ENCODE data around the gene OAT.

The OAT gene

DNA sequence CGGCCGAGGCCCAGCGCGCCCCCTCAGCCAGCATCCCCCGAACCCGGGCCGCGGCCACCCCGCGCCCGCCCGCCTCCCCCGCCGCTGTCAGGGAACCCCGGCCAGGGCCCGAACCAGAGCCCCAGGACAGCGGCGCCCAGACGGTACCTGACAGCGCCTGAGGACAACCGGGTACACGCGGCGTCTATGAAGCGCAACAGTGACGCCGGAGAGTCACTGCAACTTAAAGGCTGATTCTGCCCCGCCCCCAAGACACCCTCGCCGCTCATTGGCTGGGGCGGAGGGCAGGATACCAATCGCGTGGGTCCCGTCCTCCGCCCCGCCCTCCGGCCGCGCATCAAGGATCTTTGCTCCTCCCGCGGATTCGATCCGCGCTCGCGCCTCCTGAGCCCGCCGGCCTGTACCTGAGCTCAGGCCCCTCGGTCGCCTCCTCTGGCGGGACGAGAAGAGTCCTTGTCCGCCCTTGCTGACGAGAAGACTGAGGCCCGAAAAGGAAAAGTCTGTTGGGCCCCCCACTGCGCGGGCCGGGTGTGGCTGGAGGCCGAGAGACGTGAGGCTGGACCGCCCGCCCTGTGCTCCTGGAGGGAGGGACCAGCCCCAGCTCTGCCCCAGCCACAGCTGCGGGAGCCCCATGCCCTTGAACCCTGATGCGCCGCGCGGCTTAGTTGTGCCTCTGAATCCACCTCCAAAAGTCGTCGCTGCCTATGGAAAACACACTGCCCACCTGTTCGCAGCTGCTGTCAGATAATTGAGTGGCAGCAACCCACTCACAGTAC, at the start of gene OAT:
OAT (minus strand) TSS at position 198 of the 776 bp plus-strand sequence. CDS start 6,752 bp downstream, outside the sequence.
- DNase-seq: peak; percentile 96

DNA sequence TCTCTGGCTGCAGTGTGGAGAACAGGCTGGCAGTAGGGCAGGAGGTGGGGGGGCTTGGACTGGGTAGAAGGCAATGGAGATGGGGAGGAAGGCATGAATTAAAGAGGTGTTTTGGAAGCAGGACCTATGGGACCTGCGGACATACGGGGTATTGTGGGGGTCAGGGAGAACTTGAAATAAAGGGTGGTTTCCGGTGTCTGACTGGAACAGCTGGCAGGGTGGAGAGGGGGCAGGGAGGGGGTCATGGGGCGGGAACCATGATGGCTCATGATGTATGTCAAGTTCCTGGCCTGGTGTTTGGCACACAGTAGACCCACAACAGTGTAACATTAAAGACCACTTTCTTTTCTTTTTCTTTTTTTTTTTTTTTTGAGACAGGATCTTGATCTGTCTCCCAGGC, 48.4 kb upstream of the OAT start:
- no peak for DNase-seq

DNA sequence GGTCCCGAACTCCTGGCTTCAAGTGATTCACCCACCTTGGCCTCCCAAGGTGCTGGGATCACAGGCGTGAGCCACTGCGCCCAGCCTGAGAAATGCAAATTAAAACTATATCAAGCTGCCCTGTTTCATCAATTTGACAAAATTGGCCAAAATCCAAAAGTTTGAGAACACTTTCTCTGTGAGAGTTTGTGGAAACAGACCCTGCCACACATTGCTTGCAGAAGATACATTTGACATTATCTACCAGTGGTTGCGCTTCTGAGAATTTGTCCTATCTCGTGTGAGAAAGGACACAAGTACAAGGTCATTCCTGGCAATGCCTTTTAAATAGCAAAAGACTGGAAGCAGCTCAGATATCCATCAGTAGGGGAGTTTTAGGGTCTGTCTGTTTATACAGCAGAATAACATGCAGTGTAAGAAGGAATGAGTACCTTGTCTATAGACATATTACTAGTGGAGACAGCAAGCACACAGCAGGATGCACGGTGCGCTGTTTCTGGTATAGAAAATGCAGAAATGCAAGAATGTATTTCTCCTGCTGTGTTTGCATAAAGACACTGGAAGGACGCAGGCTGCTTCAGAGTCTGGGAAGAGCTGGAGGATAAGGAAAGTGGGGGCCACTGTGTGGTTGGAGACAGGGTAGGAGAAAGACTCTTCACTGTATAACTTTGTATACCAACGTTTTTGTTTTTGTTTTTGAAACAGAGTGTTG, 47.2 kb upstream of the OAT start:
- DNase-seq: no peak

GRCh38 chr10:124465003-124465776, 46.5 kb upstream of the OAT start:
- no peak for DNase-seq

GRCh38 chr10:124464028-124464965, 45.6 kb upstream of the OAT start:
- no peak for DNase-seq

- DNase-seq: no peak
These were observed 43.6 kb upstream of the OAT start for GRCh38 chr10:124462348-124462695.

- DNase-seq: peak; percentile 88
These were observed 43.1 kb upstream of the OAT start, which contains the start of gene LHPP for GRCh38 chr10:124461642-124462347. Gene LHPP (plus strand): TSS chr10:124461823. CDS start chr10:124461863, 40 bp downstream.

DNA sequence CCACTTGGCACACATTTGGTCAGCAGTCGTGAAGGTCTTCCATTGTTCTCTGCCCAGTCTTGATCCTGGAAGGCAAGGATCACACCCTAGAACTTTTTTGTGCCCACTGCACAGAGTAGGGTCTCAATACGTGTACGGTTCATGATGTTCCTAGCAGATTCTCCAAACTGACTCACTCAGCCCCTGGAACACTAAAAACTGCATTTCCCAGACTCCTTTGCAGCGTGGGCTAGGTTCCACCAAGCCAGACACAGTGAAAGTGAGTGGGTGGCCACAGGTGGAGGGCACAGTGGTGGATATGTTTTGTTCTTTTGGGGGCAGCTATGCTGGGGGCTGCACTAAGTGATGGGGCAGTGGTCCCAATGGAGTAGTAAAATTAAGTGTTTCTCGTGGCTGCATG, 41.4 kb upstream of the OAT start:
- DNase-seq: no peak

DNA sequence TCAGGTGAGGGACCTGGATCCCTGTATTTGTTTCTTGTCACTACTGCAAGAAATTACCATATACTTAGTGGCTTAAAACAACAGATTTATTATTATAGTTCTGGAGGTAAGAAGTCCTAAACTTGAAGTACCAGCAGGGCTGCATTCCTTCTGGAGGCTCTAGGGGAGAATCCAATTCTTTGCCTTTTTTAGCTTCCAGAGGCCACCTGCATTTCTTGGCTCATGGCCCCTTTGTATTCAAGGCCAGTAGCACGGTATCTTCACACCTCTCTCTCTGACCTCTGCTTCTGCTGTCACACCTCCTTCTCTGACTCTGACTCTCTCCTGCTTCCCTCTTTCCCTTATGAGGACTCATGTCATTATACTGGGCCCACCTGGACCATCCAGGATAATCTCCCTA, 40.7 kb upstream of the OAT start:
- DNase-seq: no peak

DNA sequence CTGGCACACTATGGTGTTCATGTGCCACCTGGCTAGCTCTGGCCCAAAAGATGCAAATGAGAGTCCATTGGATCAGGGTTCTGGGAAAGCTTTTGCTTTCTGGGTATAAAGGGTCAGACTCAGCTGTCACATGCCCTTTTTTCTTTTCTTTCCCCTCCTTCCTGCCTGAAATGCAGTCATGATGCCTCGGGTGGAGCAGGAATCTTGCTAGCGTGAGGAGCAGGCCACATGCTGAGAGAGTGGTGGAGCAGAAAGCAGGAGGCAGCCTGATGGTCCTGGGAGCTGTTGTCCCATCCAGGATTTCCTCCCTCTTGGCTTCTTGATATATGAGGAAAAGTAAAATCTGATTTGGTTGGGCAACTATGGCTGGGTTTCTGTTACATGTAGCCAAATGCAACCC, 40.2 kb upstream of the OAT start:
- DNase-seq: no peak

GRCh38 chr10:124458473-124458872, 39.8 kb upstream of the OAT start:
- no peak for DNase-seq

GRCh38 chr10:124455441-124455840, 36.7 kb upstream of the OAT start:
- no peak for DNase-seq

DNA sequence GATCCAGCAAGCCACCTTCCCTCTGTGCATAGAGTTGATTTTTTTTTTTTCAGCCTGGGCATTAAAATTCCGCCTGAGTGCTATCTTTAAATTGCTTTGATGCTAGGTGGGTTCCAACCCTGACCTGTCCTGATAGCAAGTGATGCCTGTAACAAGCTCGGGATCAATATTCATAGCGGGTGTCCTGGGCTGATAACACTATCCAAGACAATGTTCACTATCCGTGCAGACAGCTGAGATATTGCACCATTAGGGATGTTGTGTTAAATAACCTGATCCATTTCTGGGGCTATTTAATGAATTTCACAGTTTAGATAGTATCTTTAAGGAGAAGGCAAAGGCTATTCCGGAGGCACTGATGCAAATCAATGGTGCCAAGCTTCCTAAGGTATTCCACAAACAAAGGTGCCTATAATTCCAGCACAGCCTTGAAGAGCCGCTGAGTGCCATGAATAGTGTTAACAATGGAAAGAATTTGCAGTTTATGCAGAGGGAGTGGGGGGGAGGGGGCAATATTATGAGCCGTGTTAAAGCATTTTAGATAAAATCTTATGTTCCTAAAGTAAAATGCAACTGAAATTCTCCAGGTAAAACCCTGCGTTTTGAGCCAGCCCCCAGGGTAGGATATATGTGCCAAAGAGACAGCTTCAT, 35.4 kb upstream of the OAT start:
- no peak for DNase-seq

DNA sequence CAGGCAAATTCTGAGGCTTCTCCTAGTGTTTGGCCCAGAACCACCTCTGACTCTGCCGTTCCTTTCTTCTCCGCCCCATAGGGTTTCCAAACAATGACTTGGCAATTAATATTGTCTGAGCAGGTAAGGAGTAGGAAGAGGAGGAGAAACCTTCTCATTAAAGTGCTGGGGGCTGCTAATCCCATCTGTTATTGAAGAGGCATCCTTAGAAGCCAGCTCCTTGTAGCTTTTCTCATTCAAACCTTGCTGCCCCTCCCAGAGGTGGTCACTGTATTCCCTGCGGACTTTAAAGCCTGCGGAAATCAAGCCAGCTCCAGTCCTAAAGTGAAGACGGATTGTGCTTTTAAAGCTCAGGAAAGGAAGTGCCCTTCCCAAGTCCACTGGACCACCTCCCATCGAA, 32.6 kb upstream of the OAT start:
- DNase-seq: no peak

GRCh38 chr10:124450783-124451057, 32.0 kb upstream of the OAT start:
- no peak for DNase-seq

DNA sequence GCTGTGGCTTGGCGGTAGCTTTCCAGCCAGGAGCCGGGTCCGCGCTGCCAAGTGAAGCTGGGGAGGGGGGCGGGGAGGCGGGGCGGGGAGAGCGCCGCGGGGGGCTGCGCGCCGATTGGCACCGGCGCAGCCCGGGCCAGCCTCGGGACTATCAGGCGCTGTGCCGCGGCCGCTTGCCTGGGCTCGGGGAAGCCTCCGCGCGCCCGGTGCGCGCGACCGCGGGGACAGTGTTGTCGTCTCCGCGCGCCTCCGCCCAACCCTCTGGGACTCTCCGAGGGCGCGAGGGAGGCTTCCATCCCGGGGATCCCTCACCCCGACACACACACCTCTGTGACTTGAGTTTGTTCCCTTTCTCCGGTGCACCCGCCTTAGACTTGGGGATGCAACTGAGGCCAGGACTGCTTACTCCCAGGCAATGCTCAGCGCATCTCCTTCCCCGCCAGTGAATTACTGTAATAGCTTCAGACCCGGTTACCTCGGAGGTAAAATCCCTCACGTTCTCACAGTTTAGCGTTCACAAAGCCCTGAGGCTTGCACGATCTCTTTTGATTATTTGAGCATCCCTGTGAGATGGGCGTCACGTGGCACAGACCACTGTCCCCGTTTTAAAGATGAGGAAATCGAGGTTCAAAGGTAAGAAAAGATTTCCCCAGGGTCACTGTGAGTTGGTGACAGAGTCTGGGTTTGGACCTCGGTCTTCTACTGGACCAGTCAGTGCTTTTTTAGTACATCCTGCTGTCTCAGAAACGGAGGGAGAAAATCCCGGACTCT, 31.5 kb upstream of the OAT start, which contains the start of gene NKX1-2:
NKX1-2 (minus strand) TSS at position 24 of the 771 bp plus-strand sequence. CDS start 92 bp downstream, outside the sequence.
- DNase-seq: no peak

DNA sequence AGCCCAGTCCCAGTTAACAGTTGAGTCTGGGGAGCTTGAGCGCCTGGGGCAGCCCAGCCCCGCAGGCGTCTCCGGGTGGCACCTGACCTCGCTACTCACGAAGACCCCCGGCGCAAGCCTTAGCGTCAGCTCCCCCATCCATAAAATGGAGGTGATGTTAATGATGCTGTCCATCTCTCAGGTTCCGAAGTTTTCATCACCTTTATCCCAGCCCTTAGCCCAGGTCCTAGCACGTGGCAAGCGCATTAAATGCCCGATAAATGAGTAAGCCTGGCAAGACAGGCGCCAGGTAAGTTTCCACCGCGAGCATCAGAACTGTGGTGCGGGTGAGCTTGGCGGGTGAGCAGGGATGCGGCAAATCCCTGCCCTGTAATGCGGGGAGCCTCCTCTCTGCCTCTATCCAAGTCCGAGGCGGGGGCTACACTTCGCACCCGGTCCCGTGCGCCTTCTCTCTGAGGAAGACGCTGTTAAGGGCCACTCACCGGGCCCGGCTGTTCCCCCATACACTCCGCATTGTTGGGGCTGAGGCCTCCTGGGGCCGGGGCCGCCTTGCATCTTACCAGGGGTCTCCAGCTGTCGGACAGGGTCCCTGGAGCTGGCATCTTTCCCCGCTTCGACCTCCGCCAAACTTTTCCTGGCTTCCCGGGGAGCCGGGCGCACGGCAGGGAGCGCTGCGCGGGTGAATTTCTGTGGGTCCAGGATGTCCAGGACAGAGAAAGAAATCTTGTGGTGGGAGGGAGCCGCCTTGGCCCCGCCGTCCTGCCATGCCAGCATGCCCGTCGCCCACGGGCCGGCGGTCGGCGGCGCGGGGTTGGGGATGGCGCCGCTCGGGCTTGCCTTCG, 30.7 kb upstream of the OAT start:
- DNase-seq: no peak

- no peak for DNase-seq
These were observed 30.0 kb upstream of the OAT start for GRCh38 chr10:124448696-124449169.

DNA sequence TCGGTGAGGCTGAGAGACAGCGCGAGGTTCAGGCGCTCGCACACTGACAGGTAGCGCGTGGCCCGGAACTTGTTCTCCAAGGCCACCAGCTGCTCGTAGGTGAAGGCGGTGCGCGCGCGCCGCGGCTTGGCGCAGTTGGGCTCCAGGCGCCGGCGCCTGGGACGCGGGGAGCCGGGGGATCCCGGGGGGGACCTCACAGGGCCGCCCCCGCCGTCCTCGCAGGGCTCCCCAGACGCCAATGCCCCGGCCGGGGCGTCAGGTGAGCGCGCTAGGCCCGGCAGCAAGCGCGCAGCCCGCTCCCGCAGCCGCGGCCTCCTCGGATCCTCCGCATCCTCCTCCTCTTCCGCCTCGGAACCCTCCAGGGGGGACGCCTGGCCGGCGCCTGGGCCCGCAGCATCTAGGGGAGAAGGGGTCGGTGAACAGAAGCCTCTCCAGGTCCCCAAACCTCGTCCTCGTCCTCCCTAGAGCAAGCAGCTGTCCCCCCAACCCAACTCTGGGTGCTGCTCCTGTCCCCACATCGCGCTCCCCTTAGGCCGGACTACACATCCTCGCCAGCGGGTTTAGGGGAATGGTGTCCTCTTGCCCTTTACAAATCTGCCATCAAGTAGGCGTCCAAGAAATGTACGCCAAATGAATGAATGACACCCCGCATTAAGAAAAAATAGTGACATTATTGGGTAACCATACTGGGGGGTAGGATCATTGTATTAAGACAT, 29.2 kb upstream of the OAT start:
- DNase-seq: no peak
